PC-3 (cell line): ENCODE results near the gene C19orf47. TPM values are rescaled to one million over a fixed set of nuclear protein-coding genes. Genes with fewer than 3 reads are reported as not detected.

ENCODE experiments used
- ATAC-seq: fragments of 200-7000 bp; cut with Tn5 transposase; 2 replicates; pipeline ENCODE4 v1.9.1; 2020; ENCODE audit warnings: mild to moderate bottlenecking, moderate library complexity
- BruUV-seq: library from RNA; stranded (reverse); fragments of 400-500 nt; replicated peaks from 2 replicates; lab custom pipeline; 2021; lab: Mats Ljungman, UMichigan
- CTCF ChIA-PET: fragments of 300-600 bp; sonication (Branson Sonifier 250); formaldehyde crosslinking; loops from one replicate; lab custom pipeline; 2022; ENCODE audit warnings: antibody characterized with exemption; lab: Charles Lee
- POLR2A ChIA-PET: fragments of 300-600 bp; sonication (Branson Sonifier 250); formaldehyde crosslinking; loops from one replicate; lab custom pipeline; 2022; ENCODE audit warnings: antibody characterized with exemption; ENCODE audit not compliant: unreplicated experiment; lab: Charles Lee
- DNase-seq: peaks from one replicate; pipeline ENCODE4 v3.0.0-alpha.2; 2015
- H2AFZ ChIP-seq: fragments of 300-600 bp; sonication (generic); 2 replicates; pipeline ENCODE4 v1.6.0; 2016; ENCODE audit warnings: antibody characterized with exemption, low read length
- H3F3A ChIP-seq: fragments of 300-600 bp; sonication (generic); one replicate; pipeline ENCODE4 v1.6.0; 2017; ENCODE audit warnings: antibody characterized with exemption, low read length, control low read depth, mild to moderate bottlenecking; ENCODE audit not compliant: unreplicated experiment
- H3K27ac ChIP-seq: fragments of 300-600 bp; sonication (generic); 2 replicates; pipeline ENCODE4 v1.5.1; 2016; ENCODE audit warnings: mild to moderate bottlenecking, low read length
- H3K27me3 ChIP-seq: fragments of 300-600 bp; sonication (generic); 2 replicates; pipeline ENCODE4 v1.6.1; 2016; ENCODE audit warnings: low read length, mixed read lengths
- H3K36me3 ChIP-seq: fragments of 300-600 bp; sonication (generic); 2 replicates; pipeline ENCODE4 v1.6.1; 2016; ENCODE audit warnings: low read depth, mixed run types, low read length, mixed read lengths
- H3K4me1 ChIP-seq: fragments of 300-600 bp; sonication (generic); 2 replicates; pipeline ENCODE4 v1.5.1; 2016; ENCODE audit warnings: low read length; ENCODE audit not compliant: insufficient read depth
- H3K4me2 ChIP-seq: fragments of 300-600 bp; sonication (generic); 2 replicates; pipeline ENCODE4 v1.6.0; 2016; ENCODE audit warnings: low read length
- H3K4me3 ChIP-seq: fragments of 300-600 bp; sonication (generic); 2 replicates; pipeline ENCODE4 v1.5.1; 2016; ENCODE audit warnings: mild to moderate bottlenecking, low read length, mixed read lengths
- H3K79me2 ChIP-seq: fragments of 300-600 bp; sonication (generic); 2 replicates; pipeline ENCODE4 v1.6.1; 2017; ENCODE audit warnings: low read length, mixed read lengths
- H3K9ac ChIP-seq: fragments of 300-600 bp; sonication (generic); 2 replicates; pipeline ENCODE4 v1.6.0; 2016; ENCODE audit warnings: mild to moderate bottlenecking, low read length
- H3K9me2 ChIP-seq: fragments of 300-600 bp; sonication (generic); replicated peaks from 2 replicates; pipeline ENCODE4 v1.6.1; 2016; ENCODE audit warnings: mixed run types, low read length, mixed read lengths
- H3K9me3 ChIP-seq: fragments of 300-600 bp; sonication (generic); 2 replicates; pipeline ENCODE4 v1.6.1; 2016; ENCODE audit warnings: low read length, mixed read lengths
- H4K20me1 ChIP-seq: fragments of 300-600 bp; sonication (generic); 2 replicates; pipeline ENCODE4 v1.6.1; 2016; ENCODE audit warnings: low read length, mixed read lengths
- CTCF ChIP-seq: fragments of 300-600 bp; sonication (generic); conservative IDR thresholded peaks from 2 replicates; pipeline ENCODE4 v1.5.1; 2017; ENCODE audit warnings: antibody characterized with exemption, low read depth, mild to moderate bottlenecking, low read length
- EZH2 ChIP-seq: fragments of 300-600 bp; sonication (generic); IDR thresholded peaks from one replicate; pipeline ENCODE4 v1.6.1; 2017; ENCODE audit warnings: antibody characterized with exemption, mild to moderate bottlenecking, low read length; ENCODE audit not compliant: unreplicated experiment
- EZH2phosphoT487 ChIP-seq: fragments of 300-600 bp; sonication (generic); IDR thresholded peaks from 2 replicates; pipeline ENCODE4 v1.6.1; 2018; ENCODE audit warnings: mild to moderate bottlenecking, antibody characterized with exemption, low read length, borderline replicate concordance
- intact Hi-C: fragments of 100-400 bp; cut with micrococcal nuclease; formaldehyde crosslinking; loops from 2 replicates; pipeline ENCODE4 v1.9.0; 2023
- total RNA-seq: library from RNA; depleted of rRNA; stranded (reverse); fragments of >200 nt; gene quantifications from 2 replicates; pipeline ENCODE4 v1.2.3, GENCODE V29; 2014

C19orf47 gene
- total RNA-seq, 1 experiment from 2014 or later = 13.9 TPM

- no peaks in the 10 kb centered on the region for H3F3A ChIP-seq
- no peak overlapping the region for H3K27ac ChIP-seq
- TF ChIP-seq CTCF (no peak), EZH2 (no peak), EZH2phosphoT487 (no peak)
- no peak overlapping the region for H2AFZ ChIP-seq
- H3K27me3 ChIP-seq = no peaks in the 10 kb centered on the region
- no peak overlapping the region for H3K4me3 ChIP-seq
- no peaks in the 10 kb centered on the region for H3K9me3 ChIP-seq
- no peaks in the 10 kb centered on the region for H3K36me3 ChIP-seq
- ATAC-seq = no peak
- intact Hi-C loops = no loop called here
- BruUV-seq = no TSS peak
- ChIA-PET POLR2A (no interaction called here), CTCF (no interaction called here)
- 0 out of 2 replicates have a peak, but pooled peaks cover 5% of the 10 kb centered on the region for H4K20me1 ChIP-seq
- no peaks in the 10 kb centered on the region for H3K4me1 ChIP-seq
- H3K9ac ChIP-seq = no peak overlapping the region
- H3K4me2 ChIP-seq = no peak overlapping the region
- peaks cover 94% of the 10 kb centered on the region for H3K79me2 ChIP-seq
- no peak for DNase-seq
- H3K9me2 ChIP-seq = no peaks in the 10 kb centered on the region
Measured at GRCh38 chr19:40279120-40279551, 69.1 kb downstream of the C19orf47 start.

DNA sequence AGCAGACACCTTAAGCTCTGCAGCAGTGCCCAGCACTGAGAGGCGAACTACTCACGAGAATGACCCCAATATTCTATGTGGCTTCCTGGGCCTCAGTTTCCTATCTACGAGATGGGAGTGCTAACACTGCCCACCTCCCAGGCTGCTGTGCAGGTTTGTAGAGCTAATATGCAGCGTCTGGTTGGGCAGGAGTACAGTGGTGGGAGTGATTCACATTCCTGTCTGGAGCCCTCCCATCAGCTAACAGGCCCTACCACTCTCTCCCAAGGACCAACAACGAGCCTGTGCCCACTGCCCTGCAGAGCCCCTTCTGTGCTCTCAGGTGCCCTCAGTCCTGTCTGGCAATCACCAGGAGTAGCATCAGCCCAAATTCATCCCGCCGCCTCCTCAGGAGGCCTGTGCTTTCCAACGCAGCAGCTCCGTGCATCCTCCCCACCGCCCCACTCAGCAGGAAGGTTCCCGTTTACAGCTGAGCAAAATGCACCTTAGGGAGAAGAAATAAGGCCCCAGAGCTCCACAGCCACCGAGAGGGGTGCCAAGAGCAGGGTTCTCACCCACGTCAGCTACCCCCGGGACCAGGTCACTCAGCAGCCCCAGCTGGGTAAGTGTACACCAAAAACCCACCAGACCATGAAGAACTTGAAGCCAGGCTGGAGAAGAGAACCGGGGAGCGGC lies 69.7 kb downstream of the C19orf47 start:
- Histone ChIP-seq H3K27me3 (no peaks in the 10 kb centered on the region), H3K4me3 (no peak overlapping the region), H3K4me2 (no peak overlapping the region), H3K27ac (no peak overlapping the region), H3F3A (no peaks in the 10 kb centered on the region), H3K9me3 (no peaks in the 10 kb centered on the region), H2AFZ (no peak overlapping the region), H3K9ac (no peak overlapping the region), H4K20me1 (0 out of 2 replicates have a peak, but pooled peaks cover 5% of the 10 kb centered on the region), H3K36me3 (no peaks in the 10 kb centered on the region), H3K4me1 (no peaks in the 10 kb centered on the region), H3K79me2 (peaks cover 91% of the 10 kb centered on the region), H3K9me2 (no peaks in the 10 kb centered on the region)
- ChIA-PET POLR2A (no interaction called here), CTCF (no interaction called here)
- BruUV-seq = no TSS peak
- no peak for ATAC-seq
- no peak for DNase-seq
- TF ChIP-seq EZH2phosphoT487 = no peak
- no peak for TF ChIP-seq EZH2
- no peak for TF ChIP-seq CTCF
- intact Hi-C loops = no loop called here

DNA sequence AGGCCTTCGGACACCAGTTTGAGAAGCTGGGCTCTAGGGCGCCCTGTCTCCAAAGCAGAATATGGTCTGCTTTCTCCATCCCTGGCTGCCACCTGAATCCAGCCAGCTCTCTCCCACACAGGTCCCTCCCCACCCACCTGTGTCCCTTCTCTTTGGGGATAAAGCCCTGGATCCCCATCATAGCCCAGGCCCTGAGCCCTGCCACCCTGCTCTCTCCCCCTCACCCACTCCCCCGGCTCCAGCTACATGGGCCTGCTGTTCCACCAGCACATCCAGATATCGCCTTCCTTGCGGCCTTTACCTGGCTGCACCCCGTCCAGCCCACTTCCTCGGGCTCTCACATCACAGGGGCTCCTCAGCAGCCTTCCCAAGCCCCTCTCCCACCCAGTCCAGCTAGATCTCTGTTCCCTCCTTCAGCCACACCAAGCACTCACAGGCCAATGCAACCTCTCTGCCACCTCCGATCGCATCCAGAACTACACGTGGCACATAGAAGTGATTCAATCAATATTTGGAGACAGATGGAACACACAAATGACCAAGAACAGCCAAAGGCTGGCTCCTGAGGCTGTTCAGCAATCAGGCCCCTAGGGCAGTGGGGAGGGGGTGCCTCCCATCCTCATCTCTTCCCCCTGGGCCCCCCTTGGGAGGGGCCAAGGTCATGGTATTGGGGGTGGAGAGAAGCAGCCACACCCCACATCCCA lies 70.7 kb downstream of the C19orf47 start:
- no peaks in the 10 kb centered on the region for H3K9me2 ChIP-seq
- no peak for ATAC-seq
- no peaks in the 10 kb centered on the region for H3K27me3 ChIP-seq
- no peaks in the 10 kb centered on the region for H3F3A ChIP-seq
- H4K20me1 ChIP-seq = 0 out of 2 replicates have a peak, but pooled peaks cover 5% of the 10 kb centered on the region
- no peak overlapping the region for H2AFZ ChIP-seq
- H3K36me3 ChIP-seq = no peaks in the 10 kb centered on the region
- TF ChIP-seq EZH2phosphoT487 = no peak
- TF ChIP-seq CTCF = no peak
- TF ChIP-seq EZH2 = no peak
- ChIA-PET POLR2A (no interaction called here), CTCF (no interaction called here)
- H3K4me3 ChIP-seq = no peak overlapping the region
- no TSS peak for BruUV-seq
- H3K4me2 ChIP-seq = no peak overlapping the region
- DNase-seq = no peak
- peaks cover 82% of the 10 kb centered on the region for H3K79me2 ChIP-seq
- no peak overlapping the region for H3K27ac ChIP-seq
- intact Hi-C loops = no loop called here
- no peak overlapping the region for H3K9ac ChIP-seq
- no peaks in the 10 kb centered on the region for H3K4me1 ChIP-seq
- H3K9me3 ChIP-seq = no peaks in the 10 kb centered on the region
